H54 (cell line): ENCODE measurements around the gene ABHD12B.

ENCODE experiments used
- DNase-seq: peaks from one replicate; pipeline ENCODE4 v3.0.0; 2011; ENCODE audit warnings: low spot score, mixed read lengths; ENCODE audit not compliant: insufficient read length
- FAIRE-seq: peaks from 3 replicates; lab custom pipeline; 2011; peaks lifted over from hg19 to GRCh38; lab: Jason Lieb, UNC
- POLR2A ChIP-seq: IDR thresholded peaks from 2 replicates; pipeline ENCODE4 v1.6.1; 2011; ENCODE audit warnings: low read depth, mild to moderate bottlenecking, low read length

ABHD12B gene

GRCh38 chr14:50856660-50857059, 15.2 kb upstream of the ABHD12B start:
- DNase-seq, result no peak
- no peak for FAIRE-seq
- TF ChIP-seq POLR2A, result no peak

DNA sequence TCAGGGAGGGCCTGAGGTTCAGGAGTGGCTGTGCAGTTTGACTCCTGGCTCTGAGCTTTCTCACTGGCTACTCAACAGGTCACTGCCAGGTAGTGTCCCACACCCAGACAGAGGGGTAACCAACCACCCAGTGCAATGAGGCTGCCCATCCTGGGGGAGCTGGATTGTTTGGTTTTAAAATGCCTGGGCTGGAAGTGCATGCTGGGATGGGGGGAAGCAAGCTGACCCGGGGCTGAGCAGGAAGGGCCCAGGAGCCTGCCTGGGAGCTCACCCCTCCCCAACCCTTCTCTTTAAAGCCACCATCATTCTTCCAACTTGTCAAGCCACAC, 12.6 kb upstream of the ABHD12B start:
- no peak for FAIRE-seq
- no peak for TF ChIP-seq POLR2A

DNA sequence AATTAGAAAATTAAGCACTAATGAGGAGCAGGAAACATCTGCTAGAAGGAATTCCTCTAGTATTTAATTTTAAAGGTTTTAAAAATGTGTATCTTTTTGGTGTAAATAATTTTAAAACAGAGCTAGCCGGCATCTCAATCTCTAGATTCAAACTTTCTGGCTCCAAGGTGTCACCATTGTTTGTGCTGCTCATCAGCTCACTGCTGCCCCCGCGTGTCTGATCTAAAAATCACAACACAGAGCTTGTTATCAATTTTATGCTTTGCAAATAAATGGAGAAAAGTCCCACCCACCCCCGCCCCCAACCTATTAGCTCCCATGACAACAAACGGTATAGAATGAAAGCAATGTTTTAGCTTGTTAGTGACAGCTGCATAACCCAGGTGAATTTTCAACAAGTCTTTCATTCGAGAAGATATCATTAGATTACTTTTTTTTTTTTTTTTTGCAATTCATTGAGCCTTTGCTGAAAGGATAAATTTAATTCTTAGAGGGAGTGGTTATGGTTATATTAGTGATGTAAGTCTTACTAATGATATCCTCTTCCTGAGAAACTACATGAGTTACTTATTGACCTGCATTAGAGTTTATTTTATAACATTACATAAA, 11.3 kb upstream of the ABHD12B start:
- DNase-seq (peak; percentile 35), FAIRE-seq (no peak)
- TF ChIP-seq POLR2A, result no peak

More for the DNA sequence above, 12.6 kb upstream of the ABHD12B start:
- DNase-seq, result no peak

DNA sequence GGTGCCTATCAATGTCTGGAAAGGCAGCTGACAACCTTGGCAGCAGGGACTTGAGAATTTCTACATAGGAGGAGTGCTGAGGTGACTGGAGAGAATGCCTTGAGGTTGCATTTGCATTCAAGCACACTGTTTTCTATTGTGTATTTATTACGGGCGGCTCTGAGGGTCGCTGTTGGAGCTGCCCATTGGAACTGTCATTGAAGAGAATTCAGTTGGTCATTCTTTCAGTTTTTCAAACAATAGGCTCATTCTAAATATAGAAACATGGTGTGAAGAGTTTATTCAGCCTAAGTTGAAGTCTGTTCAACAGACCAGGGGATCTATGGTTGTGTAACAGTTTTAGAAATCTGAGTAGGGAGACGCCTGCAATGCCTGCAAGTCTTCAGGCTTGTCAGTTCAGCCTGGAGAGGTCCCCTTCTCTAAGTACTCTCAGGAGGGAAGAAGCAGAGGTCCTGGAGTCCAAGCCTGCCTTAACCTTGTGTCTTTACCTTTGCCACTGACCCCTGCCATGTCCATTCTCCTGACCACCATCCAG, 9.8 kb upstream of the ABHD12B start:
- FAIRE-seq (no peak), DNase-seq (no peak)

GRCh38 chr14:50864237-50864636, 7.6 kb upstream of the ABHD12B start:
- no peak for DNase-seq
- FAIRE-seq, result no peak
- no peak for TF ChIP-seq POLR2A

More for the DNA sequence above, 9.8 kb upstream of the ABHD12B start:
- TF ChIP-seq POLR2A, result no peak

DNA sequence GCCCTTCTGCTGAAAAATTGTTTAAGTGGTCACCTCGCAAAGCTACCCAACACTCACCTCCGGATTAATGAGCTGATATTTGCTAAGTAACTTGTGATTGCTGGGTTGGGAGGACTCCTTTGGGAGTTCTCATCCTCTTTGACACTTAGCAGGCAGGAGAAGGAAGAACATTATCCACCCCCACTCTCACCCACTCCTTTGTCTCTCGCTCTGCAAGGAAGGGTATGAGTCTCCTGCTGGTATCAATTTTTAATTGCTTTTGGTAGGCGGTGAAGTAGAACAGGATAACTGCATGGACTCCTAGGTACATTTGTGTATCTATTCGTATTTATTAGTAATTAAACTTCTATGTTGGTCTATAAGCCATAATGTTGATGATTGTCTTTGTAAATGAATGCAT, 6.9 kb upstream of the ABHD12B start:
- FAIRE-seq (no peak), DNase-seq (no peak)
- no peak for TF ChIP-seq POLR2A

DNA sequence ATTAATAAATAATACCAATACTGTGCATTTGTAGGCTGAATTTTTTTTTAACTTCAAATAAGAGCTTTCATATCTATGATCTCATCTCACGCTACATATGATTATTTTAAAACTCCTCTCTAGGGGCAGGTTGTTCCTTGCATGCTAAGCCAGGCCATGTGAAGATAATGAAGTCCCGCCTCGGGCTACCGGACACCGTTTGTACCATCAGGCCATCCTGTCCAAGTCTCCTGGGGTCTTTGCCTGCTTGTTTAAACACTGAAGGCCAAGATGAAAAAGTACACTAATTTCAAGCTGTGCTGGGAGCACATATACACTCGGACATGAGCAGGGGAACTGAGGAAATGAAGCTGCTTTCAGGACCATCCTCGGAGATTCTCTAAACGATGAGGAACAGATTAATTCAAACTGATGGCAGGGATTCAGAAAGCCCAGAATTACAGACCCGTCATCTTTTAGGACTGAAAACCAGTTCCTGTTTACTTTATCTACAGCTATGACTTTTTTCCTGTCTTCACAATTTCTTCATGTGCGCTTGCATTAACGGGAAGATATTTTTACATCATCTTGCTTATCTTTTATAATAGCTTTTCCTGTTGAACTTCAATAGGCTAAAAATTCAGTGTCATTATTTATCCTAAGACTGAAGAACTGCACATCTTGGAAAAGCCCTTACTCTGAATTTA, 6.3 kb upstream of the ABHD12B start:
- no peak for FAIRE-seq
- no peak for TF ChIP-seq POLR2A

GRCh38 chr14:50871228-50871627, 625 bp upstream of the ABHD12B start:
- DNase-seq (no peak), FAIRE-seq (no peak)
- TF ChIP-seq POLR2A, result no peak

More for the DNA sequence above, 6.3 kb upstream of the ABHD12B start:
- no peak for DNase-seq

GRCh38 chr14:50874757-50875156, 2.9 kb downstream of the ABHD12B start:
- DNase-seq (no peak), FAIRE-seq (no peak)
- TF ChIP-seq POLR2A, result no peak

- TF ChIP-seq POLR2A, result no peak
- no peak for FAIRE-seq
Measured at GRCh38 chr14:50875359-50876070, 3.7 kb downstream of the ABHD12B start.

DNA sequence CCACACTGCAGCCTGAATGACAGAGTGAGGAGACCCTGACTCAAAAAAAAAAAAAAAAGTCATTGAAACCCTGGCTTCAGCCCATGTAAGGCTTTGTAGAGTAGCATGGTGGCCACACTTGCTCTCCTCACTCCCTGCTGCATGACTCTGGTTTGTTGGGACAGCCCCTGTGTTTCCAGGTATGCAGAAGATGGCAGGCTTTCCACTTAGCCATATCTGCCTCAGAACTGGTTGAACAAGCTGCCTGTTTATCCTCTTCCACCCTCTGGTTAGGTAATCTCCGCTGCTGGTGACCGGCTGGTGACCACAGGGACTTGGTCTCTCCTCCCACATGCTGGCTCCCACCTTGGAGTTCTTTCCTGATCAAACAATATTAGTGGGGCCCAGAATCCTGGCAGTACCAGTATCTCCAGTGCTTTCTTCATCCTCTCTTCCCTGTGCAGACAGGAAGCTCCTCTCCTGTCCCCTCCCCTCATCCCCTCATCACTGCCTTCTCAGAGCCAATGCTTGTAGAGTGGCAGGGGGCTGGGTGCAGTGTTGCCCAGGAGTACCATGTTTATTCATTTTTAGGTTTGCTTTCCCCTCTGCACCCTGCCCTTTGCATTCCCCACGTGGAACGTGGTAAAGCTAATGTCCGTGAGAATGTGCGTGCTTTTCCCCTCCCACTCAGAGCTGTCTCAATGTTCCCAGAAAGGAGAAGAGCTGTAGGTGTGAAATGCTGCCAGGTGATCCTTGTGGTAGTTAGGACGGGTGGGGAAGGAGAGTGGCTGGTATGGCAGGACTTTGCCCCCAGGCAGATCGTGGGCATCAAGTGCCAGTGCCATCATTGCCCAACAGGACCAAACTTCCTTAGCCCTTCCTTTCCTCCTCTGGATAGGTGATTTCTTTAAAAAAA, 11.3 kb downstream of the ABHD12B start:
- no peak for TF ChIP-seq POLR2A
- no peak for FAIRE-seq
- DNase-seq, result no peak

More at GRCh38 chr14:50875359-50876070, 3.7 kb downstream of the ABHD12B start:
- DNase-seq, result no peak

DNA sequence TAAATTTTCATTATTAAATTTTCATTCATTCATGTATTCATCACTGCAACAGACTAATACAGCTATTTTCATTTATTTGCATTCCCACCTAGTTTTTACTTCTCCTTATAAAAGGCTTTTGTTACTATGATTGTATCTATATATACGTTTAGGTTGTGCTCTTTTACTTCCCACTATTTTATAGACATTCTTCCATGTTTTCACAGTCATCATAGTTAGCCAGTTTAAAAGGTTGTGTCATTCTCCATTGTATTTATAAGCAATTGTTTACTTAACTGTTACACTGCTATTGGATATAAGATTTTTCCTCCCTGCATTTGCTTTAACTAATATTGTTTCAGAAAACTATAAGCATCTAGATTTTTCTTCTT, 12.0 kb downstream of the ABHD12B start:
- FAIRE-seq (no peak), DNase-seq (no peak)
- no peak for TF ChIP-seq POLR2A

GRCh38 chr14:50887476-50887875, 15.6 kb downstream of the ABHD12B start:
- no peak for DNase-seq
- FAIRE-seq, result no peak
- no peak for TF ChIP-seq POLR2A
